ENCODE results near the gene B3GAT3.
"Not testable (repeated sequence)": the region's sequence is repeated elsewhere in the genome, so short reads cannot be mapped to it uniquely, and the experiment has no call there.

B3GAT3 gene

GRCh38 chr11:62575156-62575555, 46.6 kb downstream of the B3GAT3 start:
- no peak for DNase-seq

GRCh38 chr11:62574363-62575071, 47.3 kb downstream of the B3GAT3 start:
- DNase-seq, result peak; percentile 81

- DNase-seq, result peak; percentile 99
Measured at GRCh38 chr11:62573592-62574362, 48.0 kb downstream of the B3GAT3 start, which contains the start of gene EEF1G. EEF1G (minus strand) TSS chr11:62573891; CDS start chr11:62573842, 49 bp downstream.

- peak; percentile 23 for DNase-seq
Measured at GRCh38 chr11:62573006-62573591, 48.7 kb downstream of the B3GAT3 start.

- DNase-seq, result no peak
Measured at GRCh38 chr11:62572431-62572830, 49.4 kb downstream of the B3GAT3 start.

- not testable (repeated sequence) for DNase-seq
Measured at GRCh38 chr11:62571493-62571892, 50.3 kb downstream of the B3GAT3 start.

GRCh38 chr11:62570903-62571302, 50.9 kb downstream of the B3GAT3 start:
- not testable (repeated sequence) for DNase-seq

- no peak for DNase-seq
Measured at GRCh38 chr11:62569611-62570010, 52.2 kb downstream of the B3GAT3 start.

- DNase-seq, result no peak
Measured at GRCh38 chr11:62567018-62567633, 54.7 kb downstream of the B3GAT3 start.

- DNase-seq, result no peak
Measured at GRCh38 chr11:62566247-62566646, 55.5 kb downstream of the B3GAT3 start.

Measured in NCI-H82 (cell line).